Measurements from ENCODE around the gene GJC2.

The GJC2 gene

GRCh38 chr1:228197555-228198147 lies 47.9 kb downstream of the GJC2 start:
- DNase-seq: no peak

- DNase-seq: no peak
Observed at GRCh38 chr1:228198977-228199590, 49.4 kb downstream of the GJC2 start.

GRCh38 chr1:228204958-228205357 lies 55.2 kb downstream of the GJC2 start:
- no peak for DNase-seq

GRCh38 chr1:228205526-228206436 lies 56.1 kb downstream of the GJC2 start:
- DNase-seq: no peak

GRCh38 chr1:228206582-228207351 lies 57.0 kb downstream of the GJC2 start:
- no peak for DNase-seq

- no peak for DNase-seq
Observed at GRCh38 chr1:228207381-228207810, 57.7 kb downstream of the GJC2 start.

GRCh38 chr1:228207851-228208821 lies 58.4 kb downstream of the GJC2 start, which contains the start of gene OBSCN:
Gene OBSCN, plus strand, starts transcription at chr1:228208044. Its CDS starts 3,740 bp downstream, at chr1:228211784.
- DNase-seq: no peak

- DNase-seq: no peak
Observed at GRCh38 chr1:228208831-228209551, 59.3 kb downstream of the GJC2 start.
